Uterus (tissue), 2 donors: ENCODE results near the gene SEC14L1.

ENCODE experiments used
- CTCF ChIP-seq, 4 experiments: fragments of 200-600 bp in 2 of 4; fragments of 450-650 bp in 2 of 4; sonication (generic) in 2 of 4; IDR thresholded peaks; one replicate each; pipeline ENCODE4 v1.5.1; 2016 to 2019; ENCODE audit warnings: antibody characterized with exemption in 4 of 4, mild to moderate bottlenecking in 2 of 4, moderate library complexity in 1 of 4
- POLR2A ChIP-seq, 2 donors: fragments of 450-650 bp; IDR thresholded peaks; one replicate each; pipeline ENCODE4 v1.6.1; 2016; ENCODE audit warnings: antibody characterized with exemption in 2 of 2, mild to moderate bottlenecking in 1 of 2, moderate library complexity in 1 of 2

- no peak for TF ChIP-seq POLR2A (IDR thresholded peaks at IDR 0.05)
- TF ChIP-seq CTCF (IDR thresholded peaks at IDR 0.05): no peak
Measured at GRCh38 chr17:77185137-77185536, 44.4 kb downstream of the SEC14L1 start.
